Mucosa of stomach (tissue), 1 donor: ENCODE results near the gene TMEM240.
"Not testable (repeated sequence)": the region's sequence is repeated elsewhere in the genome, so short reads cannot be mapped to it uniquely, and the experiment has no call there.

ENCODE experiments used
- H3K27me3 ChIP-seq: one replicate; pipeline ENCODE4 v1.7.0; 2013; ENCODE audit warnings: mild to moderate bottlenecking, low read length; ENCODE audit not compliant: control insufficient read depth, insufficient read depth
- H3K36me3 ChIP-seq: one replicate; pipeline ENCODE4 v1.7.0; 2013; ENCODE audit warnings: low read length; ENCODE audit not compliant: control insufficient read depth, insufficient read depth
- H3K4me1 ChIP-seq: one replicate; pipeline ENCODE4 v1.7.0; 2013; ENCODE audit warnings: mild to moderate bottlenecking, low read length; ENCODE audit not compliant: control insufficient read depth, insufficient read depth
- H3K4me3 ChIP-seq: one replicate; pipeline ENCODE4 v1.7.0; 2013; ENCODE audit warnings: low read length
- H3K9ac ChIP-seq: one replicate; pipeline ENCODE4 v1.7.0; 2013; ENCODE audit warnings: mild to moderate bottlenecking, low read length, moderate library complexity
- H3K9me3 ChIP-seq: one replicate; pipeline ENCODE4 v1.7.0; 2013; ENCODE audit warnings: mild to moderate bottlenecking, low read length, moderate library complexity; ENCODE audit not compliant: control insufficient read depth
- donor health status: Pancreatic carcinoma.

Gene TMEM240

GRCh38 chr1:1535201-1536018, 5.0 kb downstream of the TMEM240 start:
- no peak overlapping the region for H3K4me3 ChIP-seq
- no peaks in the 10 kb centered on the region for H3K36me3 ChIP-seq
- H3K4me1 ChIP-seq: no peaks in the 10 kb centered on the region
- no peak overlapping the region for H3K9ac ChIP-seq
- no peaks in the 10 kb centered on the region for H3K27me3 ChIP-seq
- H3K9me3 ChIP-seq: no peaks in the 10 kb centered on the region

DNA sequence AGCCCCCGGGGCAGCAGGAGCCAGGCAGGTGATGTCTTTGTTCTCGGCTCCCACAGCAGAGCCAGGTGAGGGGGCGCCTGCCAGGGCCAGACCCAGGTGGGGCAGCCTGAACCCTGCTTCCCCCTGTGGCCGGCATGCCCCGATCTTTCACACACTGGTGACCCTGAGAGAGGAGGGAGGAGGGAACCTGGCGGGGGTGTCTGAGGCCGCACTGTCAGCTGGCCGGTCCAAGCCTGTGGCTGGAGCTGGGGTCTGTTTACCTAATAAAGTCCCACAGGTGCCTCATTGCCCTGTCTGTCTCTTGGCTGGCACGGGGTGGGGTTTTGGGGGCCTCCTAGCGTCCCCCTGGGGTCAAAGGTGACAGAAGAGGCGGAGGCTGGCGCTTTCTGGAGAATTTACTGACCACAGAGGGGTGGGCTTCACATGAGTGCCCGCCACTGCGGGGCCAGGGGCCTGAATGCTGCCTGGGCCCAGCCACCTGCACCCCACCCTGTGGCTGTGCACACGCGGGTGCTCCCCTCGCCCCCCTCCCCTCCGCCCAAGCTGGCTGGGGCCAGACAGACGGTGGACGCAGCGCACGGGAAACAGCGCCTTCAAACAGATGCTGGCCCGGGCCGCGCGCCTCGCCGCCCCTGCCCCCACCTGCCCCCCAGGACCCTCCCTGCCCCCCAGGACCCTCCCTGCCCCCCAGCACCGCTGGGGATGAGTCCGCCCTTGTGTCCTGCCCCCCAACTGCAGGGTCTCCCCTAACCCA, 5.8 kb downstream of the TMEM240 start:
- H3K9me3 ChIP-seq: no peaks in the 10 kb centered on the region
- no peak overlapping the region for H3K4me3 ChIP-seq
- no peak overlapping the region for H3K9ac ChIP-seq
- no peaks in the 10 kb centered on the region for H3K4me1 ChIP-seq
- no peaks in the 10 kb centered on the region for H3K27me3 ChIP-seq
- H3K36me3 ChIP-seq: no peaks in the 10 kb centered on the region

- H3K9ac ChIP-seq, H3K4me1 ChIP-seq, H3K9me3 ChIP-seq, H3K27me3 ChIP-seq, H3K4me3 ChIP-seq, H3K36me3 ChIP-seq: not testable (repeated sequence)
Measured at GRCh38 chr1:1533894-1534291, 6.5 kb downstream of the TMEM240 start.

DNA sequence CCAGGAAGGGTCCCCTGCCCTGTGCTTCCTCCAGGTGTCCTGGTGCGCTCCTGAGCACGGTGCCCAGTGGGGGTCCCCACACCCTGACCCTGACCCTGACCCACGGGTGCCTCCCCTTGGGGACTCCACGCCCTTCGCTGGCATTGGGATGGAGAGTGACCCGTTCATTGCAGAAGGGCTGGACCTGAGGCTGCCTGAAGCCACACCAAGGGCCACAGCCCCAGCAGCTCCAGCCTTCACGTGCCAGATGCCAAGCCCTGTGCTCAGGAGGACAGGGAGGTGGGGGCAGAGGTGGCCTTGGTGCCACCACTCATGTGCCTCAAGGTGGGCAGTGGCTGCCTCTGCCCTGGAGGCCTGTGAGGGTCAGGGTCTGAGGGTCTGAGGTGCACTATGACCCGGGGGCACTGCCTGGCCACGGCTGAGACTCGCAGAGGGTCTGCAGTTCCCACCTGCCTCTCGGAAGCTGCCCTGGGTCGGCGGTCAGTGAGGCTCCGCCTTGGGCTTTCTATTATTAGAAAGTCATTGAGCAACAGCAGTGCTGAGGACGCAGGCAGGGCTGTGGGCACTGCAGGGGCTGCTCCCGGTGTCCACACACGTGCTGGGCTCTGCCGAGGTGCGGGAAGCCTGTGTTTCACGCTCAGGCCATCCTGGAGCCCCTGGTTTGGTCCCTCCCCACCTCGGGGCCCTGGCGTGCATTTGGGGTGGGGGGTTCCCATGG, 7.1 kb downstream of the TMEM240 start:
- not testable (repeated sequence) for H3K36me3 ChIP-seq, H3K27me3 ChIP-seq, H3K4me3 ChIP-seq, H3K9ac ChIP-seq, H3K4me1 ChIP-seq, H3K9me3 ChIP-seq

DNA sequence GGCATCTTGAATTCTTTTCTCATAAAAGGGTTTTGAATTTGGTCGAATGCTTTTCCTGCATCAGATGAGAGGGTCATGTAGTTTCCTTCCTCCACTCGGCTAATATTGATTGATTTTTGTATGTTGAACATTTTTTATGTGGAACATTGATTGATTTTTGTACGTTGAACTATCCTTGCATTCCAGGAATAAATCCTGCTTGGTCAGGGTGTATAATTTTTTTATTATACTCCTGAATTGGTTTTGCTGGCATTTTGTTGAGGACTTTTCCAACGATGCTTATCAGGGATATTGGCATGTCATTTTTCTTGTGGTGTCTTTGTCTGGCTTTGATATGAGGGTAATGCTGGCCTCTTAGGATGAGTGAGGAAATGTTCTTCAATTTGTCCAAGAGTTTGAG, 8.5 kb downstream of the TMEM240 start:
- Histone ChIP-seq H3K9ac (no peak overlapping the region), H3K4me1 (no peaks in the 10 kb centered on the region), H3K4me3 (no peak overlapping the region), H3K36me3 (no peaks in the 10 kb centered on the region), H3K27me3 (no peaks in the 10 kb centered on the region), H3K9me3 (no peaks in the 10 kb centered on the region)

- no peaks in the 10 kb centered on the region for H3K36me3 ChIP-seq
- H3K9me3 ChIP-seq: no peaks in the 10 kb centered on the region
- H3K4me1 ChIP-seq: no peaks in the 10 kb centered on the region
- no peak overlapping the region for H3K4me3 ChIP-seq
- no peaks in the 10 kb centered on the region for H3K27me3 ChIP-seq
- H3K9ac ChIP-seq: no peak overlapping the region
Measured at GRCh38 chr1:1529936-1530335, 10.5 kb downstream of the TMEM240 start.

GRCh38 chr1:1529321-1529720, 11.1 kb downstream of the TMEM240 start:
- Histone ChIP-seq H3K4me1 (no peaks in the 10 kb centered on the region), H3K36me3 (no peaks in the 10 kb centered on the region), H3K27me3 (no peaks in the 10 kb centered on the region), H3K4me3 (no peak overlapping the region), H3K9me3 (no peaks in the 10 kb centered on the region), H3K9ac (no peak overlapping the region)

- H3K4me3 ChIP-seq: no peak overlapping the region
- H3K9ac ChIP-seq: no peak overlapping the region
- H3K27me3 ChIP-seq: no peaks in the 10 kb centered on the region
- no peaks in the 10 kb centered on the region for H3K36me3 ChIP-seq
- H3K4me1 ChIP-seq: no peaks in the 10 kb centered on the region
- H3K9me3 ChIP-seq: no peaks in the 10 kb centered on the region
Measured at GRCh38 chr1:1528301-1529267, 11.8 kb downstream of the TMEM240 start.

GRCh38 chr1:1527092-1527816, 13.2 kb downstream of the TMEM240 start:
- no peaks in the 10 kb centered on the region for H3K27me3 ChIP-seq
- no peak overlapping the region for H3K4me3 ChIP-seq
- no peak overlapping the region for H3K9ac ChIP-seq
- no peaks in the 10 kb centered on the region for H3K4me1 ChIP-seq
- no peaks in the 10 kb centered on the region for H3K9me3 ChIP-seq
- no peaks in the 10 kb centered on the region for H3K36me3 ChIP-seq

DNA sequence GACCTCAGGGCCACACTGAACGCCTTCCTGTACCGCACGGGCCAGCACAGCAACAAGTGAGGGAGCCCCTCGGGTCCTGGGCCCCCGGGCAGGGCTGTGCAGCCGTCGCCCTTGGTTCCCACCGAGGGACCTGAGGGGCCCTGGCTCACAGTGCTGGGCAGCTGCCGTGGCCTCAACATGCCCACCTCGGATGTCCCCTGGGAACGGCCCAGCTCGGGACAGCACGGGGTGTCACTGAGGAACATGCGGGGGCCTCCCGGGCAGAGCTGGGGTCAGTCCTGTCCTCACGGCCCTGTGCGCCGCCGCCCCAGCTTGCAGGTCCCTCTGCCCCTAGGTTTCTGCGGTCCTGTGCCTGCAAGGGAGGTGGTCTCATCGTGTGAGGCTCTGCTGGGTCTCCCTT, 13.9 kb downstream of the TMEM240 start:
- H3K4me3 ChIP-seq, H3K9ac ChIP-seq, H3K27me3 ChIP-seq, H3K9me3 ChIP-seq, H3K4me1 ChIP-seq, H3K36me3 ChIP-seq: not testable (repeated sequence)

- not testable (repeated sequence) for H3K4me1 ChIP-seq, H3K36me3 ChIP-seq, H3K27me3 ChIP-seq, H3K4me3 ChIP-seq, H3K9ac ChIP-seq, H3K9me3 ChIP-seq
Measured at GRCh38 chr1:1524750-1525383, 15.6 kb downstream of the TMEM240 start.
